Sciatic nerve (tissue), 2 donors: ENCODE data around the gene HECA. TPM values are rescaled to one million over a fixed set of nuclear protein-coding genes. Genes with fewer than 3 reads are reported as not detected.
"Not testable (repeated sequence)": the region's sequence is repeated elsewhere in the genome, so short reads cannot be mapped to it uniquely, and the experiment has no call there.

Experiments
- ATAC-seq: fragments of 200-7000 bp; cut with Tn5 transposase; one replicate; pipeline ENCODE4 v1.9.1; 2020; ENCODE audit warnings: mild to moderate bottlenecking, moderate library complexity
- DNase-seq: peaks from one replicate; pipeline ENCODE4 v3.0.0-alpha.2; 2020; ENCODE audit warnings: low spot score
- intact Hi-C: fragments of 100-400 bp; cut with DNase I; formaldehyde crosslinking; loops from one replicate; pipeline ENCODE4 v1.14.2; 2022
- total RNA-seq: library from RNA; stranded (reverse); fragmentation: NEBNext Ultra II Directional; extraction: Animal tissue kit (Norgen Biotek cat#: 25700); gene quantifications from one replicate; pipeline ENCODE4 v1.2.1, GENCODE V29; 2021
- donor health status: DM: no; HTN: no; CAD: no.
- donor health status: DM: no; HTN: no; CAD: no.

HECA gene
- total RNA-seq, 1 donor from 2014 or later: 36.2 TPM

GRCh38 chr6:139133262-139134063, 1.4 kb upstream of the HECA start:
- intact Hi-C loops: no loop called here
- DNase-seq: no peak
- no peak for ATAC-seq

- intact Hi-C loops: no loop called here
- no peak for DNase-seq
- ATAC-seq: peak; percentile 2
These were observed 850 bp upstream of the HECA start for GRCh38 chr6:139134064-139134395.

DNA sequence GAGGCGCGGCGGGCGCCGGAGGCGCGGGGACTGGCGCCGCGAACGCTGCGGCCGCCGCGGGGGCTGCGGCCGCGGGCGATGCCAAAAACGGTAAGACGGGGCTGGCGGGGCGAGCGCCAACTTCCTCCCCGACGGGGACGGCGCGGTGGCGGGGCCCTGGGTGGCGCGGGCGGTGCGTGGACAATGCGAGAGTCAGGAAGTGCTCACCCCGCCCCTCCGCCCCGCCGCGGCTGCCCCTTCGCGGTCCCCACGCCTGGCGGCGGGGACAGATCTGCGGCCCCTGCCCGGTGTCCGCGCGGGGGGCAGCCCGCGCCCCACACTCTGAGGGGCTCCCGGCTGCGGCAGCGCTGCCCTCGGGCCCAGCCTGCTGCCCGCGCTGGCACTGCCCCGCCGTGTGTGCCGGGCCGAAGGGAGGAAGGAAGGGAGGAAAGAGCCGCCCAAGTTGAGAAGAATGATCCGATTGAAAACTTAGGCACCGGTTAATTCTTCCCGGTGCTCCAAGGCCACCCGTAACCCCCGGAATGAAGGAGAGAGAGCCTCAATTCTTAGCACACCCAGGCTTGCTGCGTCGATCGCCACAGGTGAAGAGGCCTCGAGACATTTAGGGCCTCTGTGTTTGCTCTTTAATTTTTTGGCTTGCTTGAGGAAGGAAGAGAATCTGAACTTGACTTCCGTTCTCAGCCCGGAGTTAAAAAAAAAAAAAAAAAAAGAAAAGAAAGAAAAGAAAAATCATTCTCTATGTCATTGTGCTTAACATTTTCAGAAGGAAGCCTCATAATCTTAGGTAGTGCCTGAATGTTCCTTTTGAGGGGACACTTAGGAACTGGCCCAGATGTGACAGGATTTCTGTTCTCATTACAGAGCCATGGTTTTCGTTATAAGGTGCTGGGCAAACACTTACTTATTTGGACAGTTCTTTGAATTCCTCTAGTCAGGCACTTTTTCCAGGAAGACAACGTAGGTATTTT, 982 bp downstream of the HECA start:
- intact Hi-C loops: no loop called here
- DNase-seq (peak; percentile 81), ATAC-seq (peak; percentile 22)

DNA sequence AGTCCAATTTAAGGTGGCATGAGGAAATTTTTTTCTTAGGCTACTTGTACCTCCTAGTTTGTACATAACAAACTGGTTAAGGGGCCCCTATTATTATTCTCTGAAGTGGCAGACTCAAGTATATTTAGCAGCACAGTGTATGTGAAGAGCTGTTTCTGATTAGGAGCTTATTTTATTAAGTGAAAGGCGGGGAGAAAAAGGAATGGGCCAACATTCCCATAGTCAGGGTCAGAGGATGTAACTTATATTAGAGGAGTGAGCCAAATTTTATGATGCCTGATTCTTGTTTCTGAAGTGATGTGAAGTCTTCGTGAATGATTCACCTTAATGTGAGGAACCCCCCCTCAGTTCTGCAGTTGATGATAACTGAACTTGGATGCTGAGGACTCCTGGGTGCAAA, 2.8 kb downstream of the HECA start:
- DNase-seq (no peak), ATAC-seq (no peak)
- intact Hi-C loops: no loop called here

- intact Hi-C loops, ATAC-seq, DNase-seq: not testable (repeated sequence)
These were observed 6.0 kb downstream of the HECA start for GRCh38 chr6:139140854-139141253.

DNA sequence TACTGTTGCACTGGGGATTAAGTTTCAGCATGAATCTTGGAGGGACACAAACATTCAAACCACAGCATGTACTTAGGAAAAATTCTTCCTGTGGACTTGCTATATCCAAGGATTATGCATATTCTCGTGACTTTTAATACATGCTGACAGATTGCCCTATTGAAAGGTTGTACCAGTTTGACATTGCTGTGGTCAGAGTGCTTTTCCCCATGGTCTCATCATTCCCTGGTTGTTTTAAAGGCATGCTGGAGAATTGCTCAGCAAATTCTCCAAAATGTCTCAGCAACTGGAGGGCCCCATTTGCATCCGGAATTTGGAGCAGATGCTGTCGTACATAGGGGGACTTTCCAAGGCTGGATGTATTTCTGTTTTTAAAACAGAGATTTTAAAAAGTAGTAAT, 7.4 kb downstream of the HECA start:
- intact Hi-C loops: no loop called here
- no peak for ATAC-seq
- no peak for DNase-seq

DNA sequence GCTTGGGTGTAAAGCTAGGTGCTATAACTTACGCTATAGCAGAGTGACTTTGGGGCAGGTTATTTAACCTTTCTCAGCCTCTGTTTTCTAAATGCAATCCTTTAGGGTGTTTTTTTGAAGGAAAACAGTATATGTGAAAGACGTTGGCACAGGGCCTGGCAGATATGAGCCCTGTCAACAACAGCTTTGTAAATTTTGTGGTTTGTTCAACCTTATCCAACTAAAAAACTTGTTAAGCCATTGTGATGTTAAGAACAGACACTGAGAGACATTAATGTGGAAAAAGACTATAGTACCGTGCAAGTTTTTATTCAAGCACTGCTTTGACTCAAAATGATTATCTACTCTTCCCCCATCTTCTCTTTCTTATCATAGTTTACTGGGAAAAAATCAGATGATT, 8.2 kb downstream of the HECA start:
- ATAC-seq: no peak
- DNase-seq: no peak
- intact Hi-C loops: no loop called here

- ATAC-seq (no peak), DNase-seq (no peak)
- intact Hi-C loops: no loop called here
These were observed 9.7 kb downstream of the HECA start for GRCh38 chr6:139144490-139145085.

- ATAC-seq: no peak
- DNase-seq: no peak
- intact Hi-C loops: no loop called here
These were observed 10.8 kb downstream of the HECA start for GRCh38 chr6:139145661-139146060.

- no peak for ATAC-seq
- intact Hi-C loops: no loop called here
- DNase-seq: no peak
These were observed 11.4 kb downstream of the HECA start for GRCh38 chr6:139146317-139146726.

- intact Hi-C loops: no loop called here
- no peak for ATAC-seq
- no peak for DNase-seq
These were observed 12.7 kb downstream of the HECA start for GRCh38 chr6:139147628-139148027.

GRCh38 chr6:139148557-139149235, 13.8 kb downstream of the HECA start:
- intact Hi-C loops: no loop called here
- DNase-seq (no peak), ATAC-seq (no peak)

DNA sequence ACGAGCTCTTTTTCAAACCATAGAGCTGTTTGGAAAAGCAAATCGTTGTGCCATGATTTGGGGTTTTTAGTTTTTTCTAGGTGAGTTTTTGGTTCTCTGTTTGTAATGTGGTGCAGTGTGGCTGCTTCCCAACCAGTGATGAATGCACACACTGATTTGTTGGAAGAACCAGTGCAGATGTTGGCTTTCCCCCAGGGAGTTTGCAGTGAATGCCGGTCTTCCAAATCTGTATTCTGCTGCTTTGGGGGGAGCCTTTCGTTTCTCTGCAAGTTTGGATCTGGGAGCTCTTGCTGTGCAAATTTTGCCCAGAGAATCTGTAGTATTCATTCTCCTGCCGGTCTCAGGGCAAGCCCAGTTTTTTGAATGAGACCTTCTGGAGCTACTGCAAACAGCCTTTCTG, 14.5 kb downstream of the HECA start:
- ATAC-seq (peak; percentile 56), DNase-seq (no peak)
- intact Hi-C loops: no loop called here

GRCh38 chr6:139150920-139151319, 16.0 kb downstream of the HECA start:
- intact Hi-C loops: no loop called here
- ATAC-seq: no peak
- no peak for DNase-seq

GRCh38 chr6:139151425-139152087, 16.7 kb downstream of the HECA start:
- DNase-seq (no peak), ATAC-seq (no peak)
- intact Hi-C loops: no loop called here

DNA sequence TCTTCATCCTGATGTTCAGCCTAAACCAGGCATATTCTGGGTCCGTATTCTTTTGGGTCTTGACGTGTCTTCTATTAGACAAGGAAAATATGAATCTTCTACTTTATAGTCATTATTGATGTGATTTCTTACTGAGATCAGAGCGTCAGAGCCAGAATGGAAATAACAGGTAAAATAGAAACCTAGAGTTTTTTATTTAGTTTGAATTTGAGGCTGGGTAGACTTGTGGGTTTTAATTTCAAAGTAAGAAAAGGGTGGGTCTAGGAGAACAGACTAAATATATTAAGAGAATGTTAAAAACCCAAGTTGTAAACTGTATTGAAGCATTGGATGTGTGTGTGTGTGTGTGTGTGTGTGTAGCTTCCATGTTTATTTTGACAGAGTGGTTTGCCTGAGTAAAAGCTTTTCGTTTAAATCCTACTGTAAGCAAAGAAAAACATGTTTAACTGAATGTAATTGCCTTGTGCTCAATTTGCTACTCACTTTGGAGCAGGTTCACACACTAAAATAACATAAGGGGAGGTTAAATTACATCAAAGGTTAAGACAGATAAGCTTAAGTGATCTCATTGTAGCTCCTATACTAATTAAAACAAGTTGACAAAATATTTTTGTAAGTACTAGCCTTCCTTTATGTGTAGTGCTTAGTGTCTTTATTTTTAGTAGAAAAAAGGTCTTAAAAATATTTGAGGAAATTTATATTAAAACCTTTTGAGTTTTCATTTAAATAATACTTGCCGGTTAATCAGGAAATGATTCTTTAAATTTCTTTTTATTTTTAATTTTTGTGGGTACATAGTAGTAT, 17.4 kb downstream of the HECA start:
- no peak for DNase-seq
- intact Hi-C loops: no loop called here
- no peak for ATAC-seq

- no peak for DNase-seq
- intact Hi-C loops: no loop called here
- no peak for ATAC-seq
These were observed 18.0 kb downstream of the HECA start for GRCh38 chr6:139152892-139153271.

- no peak for DNase-seq
- no peak for ATAC-seq
- intact Hi-C loops: no loop called here
These were observed 19.0 kb downstream of the HECA start for GRCh38 chr6:139153855-139154254.
